HG02642 (cell line): Measurements from ENCODE around the gene ATXN7L3B.
"Not testable (repeated sequence)": the region's sequence is repeated elsewhere in the genome, so short reads cannot be mapped to it uniquely, and the experiment has no call there.

Experiments
- ATAC-seq: cut with Tn5 transposase; IDR thresholded peaks from one replicate; pipeline ENCODE4 v1.9.1; 2021; ENCODE audit warnings: mild to moderate bottlenecking; ENCODE audit not compliant: unreplicated experiment, poor library complexity

Gene ATXN7L3B, protein sequence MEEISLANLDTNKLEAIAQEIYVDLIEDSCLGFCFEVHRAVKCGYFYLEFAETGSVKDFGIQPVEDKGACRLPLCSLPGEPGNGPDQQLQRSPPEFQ

DNA sequence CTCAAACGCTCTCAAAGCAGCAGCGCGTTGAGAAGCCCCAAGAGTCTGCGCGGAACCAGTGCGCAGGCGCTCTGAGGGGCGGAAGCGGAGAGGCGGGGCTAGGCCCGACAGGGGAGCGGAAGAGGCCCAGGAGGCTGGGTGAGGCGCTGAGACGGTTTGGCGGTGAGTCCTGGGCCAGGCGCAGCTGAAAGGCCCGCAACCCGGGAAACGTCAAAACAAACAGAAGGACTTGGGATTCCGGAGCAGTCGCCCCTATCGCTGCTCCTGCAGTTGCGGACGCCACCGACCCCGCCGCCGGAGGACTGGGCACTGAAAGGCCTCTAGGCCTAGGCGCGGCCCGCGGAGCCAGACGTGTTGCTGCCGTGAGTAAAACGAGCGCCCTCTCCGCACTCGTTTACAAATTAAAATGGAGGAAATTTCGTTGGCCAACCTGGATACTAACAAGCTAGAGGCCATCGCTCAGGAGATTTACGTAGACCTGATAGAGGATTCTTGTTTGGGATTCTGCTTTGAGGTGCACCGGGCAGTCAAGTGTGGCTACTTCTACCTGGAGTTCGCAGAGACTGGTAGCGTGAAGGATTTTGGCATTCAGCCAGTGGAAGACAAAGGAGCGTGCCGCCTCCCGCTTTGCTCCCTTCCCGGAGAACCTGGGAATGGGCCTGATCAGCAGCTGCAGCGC, at the start of gene ATXN7L3B:
TSS of gene ATXN7L3B (plus strand) at position 129 of the 679 bp plus-strand sequence. CDS start at position 407, 278 bp downstream.
- peak; percentile 99 for ATAC-seq

DNA sequence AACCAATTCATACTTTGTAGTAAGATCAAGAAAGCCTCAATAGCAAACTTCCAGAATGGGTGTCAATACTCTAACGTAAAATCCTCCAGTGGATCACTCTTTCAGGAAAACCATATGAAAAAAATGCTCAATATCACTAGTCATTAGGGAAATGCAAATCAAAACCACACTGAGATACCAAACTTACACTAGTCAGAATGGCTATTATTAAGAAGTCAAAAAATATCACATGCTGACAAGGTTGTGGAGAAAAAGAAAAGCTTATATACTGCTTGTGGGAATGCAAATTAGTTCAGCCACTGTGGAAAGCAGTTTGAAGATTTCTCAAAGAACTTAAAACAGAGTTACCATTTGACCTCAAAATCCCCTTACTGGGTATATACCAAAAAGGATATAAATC, 49.5 kb upstream of the ATXN7L3B start:
- peak; percentile 65 for ATAC-seq

DNA sequence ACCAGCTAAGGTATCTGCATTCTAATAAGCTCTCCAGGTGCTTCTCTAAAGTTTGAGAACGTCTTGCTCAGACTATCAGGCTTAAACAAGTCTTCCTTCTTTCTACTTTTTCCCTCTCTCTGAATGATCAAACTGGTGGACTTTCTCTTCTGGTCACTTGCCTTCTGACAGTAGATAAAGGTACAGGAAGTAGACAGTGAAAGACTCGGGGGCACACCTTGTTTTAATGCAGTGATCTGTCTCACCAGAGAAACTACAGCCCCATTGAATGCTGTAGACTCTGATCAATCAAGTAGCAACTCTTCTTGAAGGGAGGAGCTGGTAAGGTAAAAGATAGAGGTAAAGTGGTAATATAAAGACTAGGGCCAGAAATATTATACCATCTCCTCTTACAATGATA, 48.1 kb upstream of the ATXN7L3B start:
- ATAC-seq, result no peak

DNA sequence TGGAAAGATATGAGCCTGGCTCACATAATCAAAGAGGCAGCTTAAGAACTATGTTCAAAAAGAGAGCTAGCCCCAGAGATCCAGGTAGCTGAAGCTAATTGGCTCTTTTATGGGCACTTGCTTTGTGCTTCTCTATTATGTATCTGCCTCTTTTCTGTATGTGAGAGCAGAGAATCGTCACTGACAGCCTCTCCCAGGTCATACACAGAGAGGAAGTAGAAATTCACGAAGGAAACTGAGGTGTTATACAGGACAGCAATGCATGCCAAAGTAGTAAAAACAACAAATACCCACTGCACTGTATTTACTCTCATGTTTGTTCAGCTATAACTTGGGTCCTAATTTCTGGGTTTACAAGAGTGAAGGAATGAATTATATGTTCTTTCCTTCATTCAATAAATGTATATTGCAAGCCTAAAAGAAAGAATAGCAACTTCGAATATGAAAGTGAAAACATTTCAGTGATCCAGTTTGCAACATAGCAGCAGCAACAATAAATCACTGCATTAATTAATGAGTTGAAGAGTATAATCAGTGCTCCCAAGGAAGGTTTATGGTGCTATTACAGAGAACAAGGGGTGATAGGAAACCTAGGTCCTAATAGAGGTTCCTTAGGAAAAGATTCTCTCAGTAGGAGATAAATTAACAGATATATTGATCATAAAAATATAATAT, 47.1 kb upstream of the ATXN7L3B start:
- peak; percentile 81 for ATAC-seq

DNA sequence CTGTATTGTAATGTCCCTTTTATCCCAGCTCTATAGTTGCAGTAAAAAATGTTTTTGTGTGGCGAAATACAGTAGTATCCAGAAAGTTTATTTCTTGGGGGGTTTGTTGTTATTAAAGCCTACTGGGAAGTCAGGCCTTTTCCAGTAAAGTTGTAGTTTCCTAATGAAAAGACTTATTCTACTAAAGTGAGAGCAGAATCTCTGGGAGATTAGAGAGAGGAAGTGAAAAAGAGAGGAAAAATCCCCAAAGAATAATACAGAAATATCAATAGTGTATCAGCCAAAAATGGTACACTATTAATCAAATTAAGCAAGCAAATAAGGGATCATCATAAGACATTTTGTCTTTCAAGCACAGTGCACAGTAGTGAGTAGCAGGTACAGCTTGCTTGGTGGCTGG, 46.3 kb upstream of the ATXN7L3B start:
- ATAC-seq, result no peak

DNA sequence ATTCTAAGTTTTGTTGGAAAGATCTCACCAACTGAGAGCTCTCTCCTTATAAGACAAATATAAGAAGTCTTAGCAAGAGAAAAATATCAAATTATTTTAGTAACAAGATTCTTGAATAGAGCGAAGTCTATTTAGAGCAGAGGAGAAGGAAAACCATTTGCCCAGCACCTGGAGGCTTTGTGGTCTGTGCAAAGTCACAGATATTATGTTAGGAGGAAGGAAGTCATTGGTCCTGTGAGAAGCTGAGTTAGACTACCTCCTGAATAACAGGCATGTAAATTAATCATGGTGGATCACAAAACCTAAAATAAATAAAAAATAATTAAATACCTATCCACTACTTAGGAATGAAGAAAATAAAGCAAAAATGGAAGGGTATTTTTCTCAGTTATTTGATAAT, 38.4 kb upstream of the ATXN7L3B start:
- ATAC-seq, result no peak

DNA sequence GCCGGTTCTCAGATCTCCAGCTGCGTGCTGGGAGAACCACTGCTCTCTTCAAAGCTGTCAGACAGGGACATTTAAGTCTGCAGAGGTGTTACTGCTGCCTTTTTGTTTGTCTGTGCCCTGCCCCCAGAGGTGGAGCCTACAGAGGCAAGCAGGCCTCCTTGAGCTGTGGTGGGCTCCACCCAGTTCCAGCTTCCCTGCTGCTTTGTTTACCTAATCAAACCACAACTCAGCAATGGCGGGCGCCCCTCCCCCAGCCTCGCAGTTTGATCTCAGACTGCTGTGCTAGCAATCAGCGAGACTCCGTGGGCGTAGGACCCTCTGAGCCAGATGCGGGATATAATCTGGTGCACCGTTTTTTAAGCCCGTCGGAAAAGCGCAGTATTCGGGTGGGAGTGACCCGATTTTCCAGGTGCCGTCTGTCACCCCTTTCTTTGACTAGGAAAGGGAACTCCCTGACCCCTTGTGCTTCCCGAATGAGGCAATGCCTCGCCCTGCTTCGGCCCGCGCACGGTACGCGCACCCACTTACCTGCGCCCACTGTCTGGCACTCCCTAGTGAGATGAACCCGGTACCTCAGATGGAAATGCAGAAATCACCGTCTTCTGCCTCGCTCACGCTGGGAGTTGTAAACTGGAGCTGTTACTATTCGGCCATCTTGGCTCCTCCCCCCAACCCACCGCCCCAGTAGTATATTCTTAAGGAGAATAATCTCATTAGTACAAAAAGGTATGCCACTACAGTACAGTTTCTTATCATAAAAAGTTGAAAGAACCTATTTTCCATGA, 28.6 kb upstream of the ATXN7L3B start:
- not testable (repeated sequence) for ATAC-seq

DNA sequence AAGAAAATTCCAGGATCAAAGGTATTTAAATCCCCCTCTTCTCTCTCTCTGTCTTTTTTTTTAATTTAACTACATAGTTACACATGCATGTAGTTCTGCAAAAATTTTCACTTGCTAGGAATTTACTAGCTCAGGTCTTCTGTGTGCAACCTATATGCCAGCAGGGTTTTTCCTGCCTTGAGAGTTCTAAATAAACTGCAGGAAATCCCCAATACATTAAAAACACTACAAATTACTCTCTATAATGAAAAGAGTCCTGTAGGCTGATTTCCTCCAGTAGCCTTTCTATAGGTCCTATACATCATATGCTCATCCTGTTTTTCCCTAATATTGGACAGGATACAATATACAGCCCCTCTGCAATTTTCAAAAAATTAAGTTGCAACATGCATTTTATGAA, 27.7 kb upstream of the ATXN7L3B start:
- no peak for ATAC-seq

DNA sequence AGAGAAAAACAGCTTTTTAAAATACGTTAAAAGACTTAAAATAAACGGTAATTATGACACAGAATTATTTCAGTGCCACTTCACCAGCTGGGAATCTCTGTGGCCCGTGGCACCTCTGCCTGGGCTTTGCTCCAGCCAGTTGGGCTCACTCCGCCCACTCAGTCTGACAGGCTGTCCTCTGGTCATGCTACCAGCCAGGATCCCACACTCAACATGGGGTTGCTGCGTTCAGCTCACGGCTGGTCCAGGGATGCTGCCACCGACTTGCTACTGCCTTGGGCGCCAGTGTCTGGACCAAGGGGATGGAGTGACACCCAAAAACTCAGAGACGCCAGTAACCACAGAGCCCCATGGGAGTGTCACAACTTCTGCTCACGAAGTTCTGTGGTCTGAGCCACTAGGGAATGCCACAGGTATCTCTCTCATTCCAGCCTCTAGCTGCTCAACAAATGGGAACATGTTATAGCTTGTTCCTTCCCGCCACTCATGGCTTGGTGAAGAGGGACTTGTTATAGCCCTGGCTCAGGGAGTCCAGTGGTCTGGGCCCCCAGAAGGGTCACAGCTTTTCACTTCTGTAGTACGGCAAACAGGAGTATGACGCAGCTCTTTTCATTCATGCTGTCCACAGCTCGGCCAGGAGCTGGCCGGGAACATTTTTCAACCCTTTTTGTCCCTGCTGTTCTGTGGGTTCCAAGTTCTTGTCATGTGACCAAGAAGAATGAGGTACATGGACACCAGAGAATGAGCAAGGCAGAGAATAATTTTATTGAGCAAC, 23.4 kb upstream of the ATXN7L3B start:
- ATAC-seq, result no peak

DNA sequence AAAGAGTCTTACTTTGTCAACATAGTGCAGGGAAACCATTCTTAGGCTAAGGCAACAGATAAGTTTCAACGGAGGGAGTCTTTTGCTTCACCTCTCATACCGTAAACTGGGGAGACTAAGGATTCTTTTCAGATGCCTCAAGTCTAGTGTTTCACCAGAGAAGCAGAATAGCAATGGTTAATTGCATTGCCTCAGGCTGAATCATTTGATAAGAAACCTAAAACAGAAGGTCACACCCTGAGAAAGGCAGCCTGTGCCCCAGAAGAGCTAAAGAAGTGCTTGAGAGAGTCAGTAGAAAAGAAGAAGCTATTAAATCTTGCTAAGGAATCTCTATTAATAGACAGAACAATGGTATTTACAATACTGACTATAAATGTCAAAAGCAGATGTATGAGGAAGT, 21.8 kb upstream of the ATXN7L3B start:
- ATAC-seq, result no peak

DNA sequence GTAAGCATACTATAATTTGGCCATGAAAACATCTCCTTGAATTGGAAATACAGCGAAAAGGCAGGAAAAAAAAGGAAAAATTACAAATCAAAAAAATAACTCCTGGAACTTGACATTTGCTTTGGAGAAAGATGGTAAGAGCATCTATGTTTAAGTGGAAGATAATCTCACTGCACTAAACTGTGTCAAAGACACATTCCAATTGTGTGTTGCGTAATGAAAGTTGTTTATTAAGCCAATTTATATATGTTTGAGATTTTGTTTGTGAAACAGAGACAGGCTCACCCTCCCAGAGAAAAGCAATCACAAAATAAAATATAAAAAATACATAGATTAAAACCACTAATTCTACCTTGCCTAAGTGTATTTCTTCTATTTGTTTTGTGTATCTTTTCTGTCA, 11.1 kb upstream of the ATXN7L3B start:
- no peak for ATAC-seq

DNA sequence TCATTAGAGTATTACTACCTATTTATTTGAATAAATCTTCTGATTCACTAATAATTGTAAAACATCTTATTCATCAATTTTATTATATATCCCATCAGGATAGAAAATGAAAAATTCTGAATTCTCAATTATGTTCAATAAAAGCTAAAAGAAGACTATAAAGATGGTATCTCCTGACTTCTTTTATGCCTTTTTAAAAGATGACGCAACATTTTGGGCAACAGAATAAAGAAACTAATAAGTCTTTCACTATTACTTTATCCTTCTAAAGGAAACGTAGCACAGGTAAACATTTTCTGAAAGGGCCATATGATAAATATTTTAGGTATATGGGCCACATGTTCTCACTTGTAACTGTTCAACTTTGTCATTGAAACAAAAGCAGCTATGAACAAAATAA, 10.1 kb upstream of the ATXN7L3B start:
- no peak for ATAC-seq

DNA sequence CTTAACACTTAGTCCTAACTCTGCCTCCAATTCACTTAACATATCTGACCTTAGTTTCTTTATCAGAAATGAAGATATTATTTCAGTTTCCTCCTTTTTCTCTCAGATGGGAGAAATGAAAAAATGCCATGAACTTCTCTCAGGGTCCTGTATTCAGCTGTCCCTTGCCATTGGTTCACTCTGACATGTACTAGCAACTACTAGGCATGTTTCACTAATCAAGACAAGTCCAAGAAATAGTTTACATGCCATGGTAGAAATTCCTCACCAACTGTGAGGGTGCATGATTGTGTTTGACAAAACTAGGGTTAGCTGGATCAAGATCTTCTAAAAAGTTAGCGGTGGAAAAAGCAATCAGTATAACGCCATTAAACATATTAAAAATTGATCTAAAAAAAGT, 7.0 kb upstream of the ATXN7L3B start:
- no peak for ATAC-seq

DNA sequence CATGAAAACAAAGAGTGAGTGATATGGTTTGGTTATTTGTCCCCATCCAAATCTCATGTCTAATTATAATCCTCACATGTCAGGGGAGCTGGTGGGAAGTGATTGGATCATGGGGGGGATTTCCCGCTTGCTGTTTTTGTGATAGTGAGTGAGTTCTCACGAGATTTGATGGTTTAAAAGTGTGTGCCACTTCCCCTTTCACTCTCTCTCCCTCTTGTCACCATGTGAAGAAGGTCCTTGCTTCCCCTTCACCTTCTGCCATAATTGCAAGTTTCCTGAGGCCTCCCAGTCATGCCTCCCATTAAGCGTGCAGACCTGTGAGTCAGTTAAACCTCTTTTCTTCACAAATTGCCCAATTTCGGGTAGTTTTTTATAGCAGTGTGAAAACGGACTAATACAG, 2.1 kb upstream of the ATXN7L3B start:
- no peak for ATAC-seq

DNA sequence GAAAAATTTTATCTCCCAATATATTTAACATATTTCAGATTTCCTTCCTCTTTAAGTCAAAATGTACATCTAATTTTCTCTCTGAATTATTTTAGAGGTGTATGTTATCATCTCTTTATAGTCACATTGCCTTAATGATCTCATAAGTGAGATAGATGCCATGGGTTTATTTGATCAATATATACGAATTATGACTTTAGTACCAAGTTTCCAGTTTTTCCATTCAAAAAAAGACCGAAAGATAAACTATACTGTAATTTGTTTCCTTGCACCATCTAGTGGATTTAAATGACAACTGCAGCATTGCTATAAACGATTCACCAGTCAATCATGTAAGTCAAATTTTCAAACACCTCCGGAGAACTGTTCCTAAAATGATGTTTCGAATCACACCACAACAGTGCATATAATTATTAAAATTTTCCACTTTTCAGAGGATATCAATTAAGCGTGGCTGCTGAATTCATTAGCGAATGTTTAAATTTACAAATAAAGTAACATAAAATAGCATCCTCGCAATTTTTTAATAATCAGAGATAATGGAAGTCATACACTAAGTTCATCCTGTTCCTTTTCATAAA, 419 bp upstream of the ATXN7L3B start:
- peak; percentile 52 for ATAC-seq

DNA sequence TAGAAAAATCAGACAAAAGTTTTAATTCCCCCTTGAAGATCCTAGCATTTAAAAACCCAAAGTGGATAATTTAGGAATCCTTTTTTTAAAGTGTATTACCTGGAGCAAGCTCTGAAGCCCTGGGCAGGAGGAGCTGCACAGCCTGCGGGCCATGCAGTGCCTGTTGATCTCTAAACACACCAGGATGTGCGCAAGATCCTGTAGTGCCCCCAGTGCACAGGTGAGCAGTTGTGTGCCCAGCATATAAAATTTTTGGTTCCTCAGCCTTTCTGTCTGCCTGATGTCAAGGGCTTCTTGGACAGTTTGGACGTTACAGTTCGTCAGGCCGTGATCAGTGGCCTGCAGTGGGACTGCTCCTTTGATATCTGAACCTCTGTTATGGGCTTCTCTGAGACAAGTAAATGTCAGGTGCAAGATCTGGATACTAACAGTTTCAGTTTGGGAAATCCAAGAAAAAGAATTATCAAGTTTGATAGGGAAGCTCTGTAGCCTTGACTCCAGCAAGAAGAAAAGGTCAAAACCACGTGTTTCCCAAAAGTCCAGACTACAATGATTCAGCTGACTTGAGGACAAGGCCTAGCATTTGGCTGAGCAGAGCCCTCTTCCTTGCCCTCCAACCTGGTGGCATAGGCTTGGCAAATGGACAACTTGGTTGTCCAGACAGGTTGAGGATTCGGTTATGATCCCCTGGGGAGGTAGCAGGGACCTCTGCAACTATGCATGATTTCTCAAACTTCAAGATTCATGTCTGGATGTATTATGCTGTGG, 1.0 kb downstream of the ATXN7L3B start:
- peak; percentile 24 for ATAC-seq

DNA sequence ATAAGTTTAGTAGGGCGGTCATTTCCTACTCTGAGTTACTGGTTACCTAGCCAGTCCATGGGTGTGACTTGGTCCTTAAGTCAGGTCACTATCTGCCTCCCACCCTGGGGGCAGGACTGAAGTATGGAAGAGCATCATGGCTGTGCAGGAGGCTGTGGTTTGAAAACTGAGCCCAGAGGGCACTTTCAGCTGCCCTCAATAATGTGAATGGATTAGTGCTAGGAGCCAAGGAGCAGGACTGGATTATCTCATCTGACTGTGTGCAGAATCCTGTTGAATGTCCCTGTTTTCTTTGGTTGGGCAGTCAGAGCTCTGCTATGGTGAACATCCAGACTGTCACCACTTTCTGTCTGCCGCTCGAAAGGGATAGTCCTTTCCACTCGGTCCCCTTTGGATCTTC, 1.6 kb downstream of the ATXN7L3B start:
- ATAC-seq, result no peak

DNA sequence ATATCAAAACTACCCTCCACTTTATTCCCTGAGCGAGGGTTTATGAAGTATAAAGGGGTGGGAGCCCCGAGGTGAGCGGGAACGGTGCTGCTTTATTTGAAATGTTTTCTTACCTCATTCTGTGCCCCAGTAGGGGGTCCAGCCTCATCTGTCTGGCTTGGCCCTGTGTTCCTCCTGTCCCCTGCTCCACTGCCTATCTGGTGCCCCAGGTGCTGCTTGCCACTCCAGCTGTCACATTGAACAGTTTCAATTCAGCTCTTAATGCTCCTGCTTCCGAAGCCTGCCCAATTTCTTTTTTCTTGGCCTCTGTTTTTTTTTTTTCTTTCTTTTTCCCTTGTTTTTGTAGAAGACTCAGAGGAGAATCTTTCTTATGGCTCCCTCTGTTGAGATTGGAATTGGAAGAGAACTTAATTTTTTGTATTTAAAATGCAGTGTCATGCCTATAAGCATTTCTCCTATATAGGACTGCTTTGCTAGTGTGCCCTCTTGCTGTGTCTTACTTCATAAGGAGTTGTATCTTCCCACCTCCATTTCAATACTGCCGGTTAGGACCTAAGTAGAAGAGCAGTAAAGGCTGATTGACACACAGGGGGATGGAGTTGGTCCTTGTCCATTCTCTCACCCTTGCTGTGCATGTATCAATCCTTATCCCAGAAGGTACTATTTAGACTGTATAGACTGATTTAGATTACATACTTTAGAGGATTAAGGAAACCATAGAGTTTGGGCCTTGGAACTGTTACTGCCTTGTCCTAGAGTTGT, 2.3 kb downstream of the ATXN7L3B start:
- no peak for ATAC-seq

DNA sequence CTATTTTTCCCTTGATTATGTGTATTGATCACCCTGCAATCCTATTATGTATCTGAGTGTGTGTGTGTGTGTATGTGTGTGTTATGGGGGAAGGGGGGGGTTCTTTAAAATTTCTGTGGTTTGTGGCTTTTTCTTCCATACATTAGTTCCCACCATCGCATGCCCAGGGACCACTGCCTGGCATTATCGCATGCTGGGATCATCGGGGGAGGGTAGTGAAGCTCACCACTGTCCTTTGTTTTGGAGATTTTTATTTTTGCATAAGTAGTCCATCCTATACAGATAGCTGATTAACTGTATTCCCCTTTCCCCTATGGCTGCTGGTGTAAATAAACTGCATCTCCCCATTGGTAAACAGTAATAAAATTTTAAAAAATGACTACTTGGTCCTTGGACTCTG, 3.4 kb downstream of the ATXN7L3B start:
- no peak for ATAC-seq
